SK-N-SH (cell line): ENCODE data around the gene LSP1. TPM values are rescaled to one million over a fixed set of nuclear protein-coding genes. Genes with fewer than 3 reads are reported as not detected.

Experiments
- CTCF ChIA-PET: fragments of 300-600, 350-600 bp; formaldehyde crosslinking; extraction: SDS; loops from one replicate; lab custom pipeline; 2021; lab: Yijun Ruan, JAX
- POLR2A ChIA-PET: fragments of 350-600 bp; sonication (Branson Sonifier 250); formaldehyde crosslinking; extraction: SDS; loops from one replicate; lab custom pipeline; 2020; ENCODE audit warnings: antibody characterized with exemption, inconsistent platforms; lab: Yijun Ruan, JAX
- DNase-seq: peaks from one replicate; pipeline ENCODE4 v3.0.0; 2012
- H2AFZ ChIP-seq: fragments of 200-600 bp; sonication (generic); 2 replicates; pipeline ENCODE4 v1.8.1; 2016; ENCODE audit warnings: antibody characterized with exemption, mild to moderate bottlenecking, low read depth
- H3F3A ChIP-seq: fragments of 200-600 bp; sonication (generic); replicated peaks from 2 replicates; pipeline ENCODE3; 2016; ENCODE audit warnings: antibody characterized with exemption, mild to moderate bottlenecking; ENCODE audit not compliant: insufficient read depth
- H3K27ac ChIP-seq, 2 experiments: fragments of 200-500 bp in 1 of 2; fragments of 200-600 bp in 1 of 2; sonication (Bioruptor generic) in 1 of 2; sonication (generic), shearing (Covaris generic) in 1 of 2; 2 replicates each; pipeline versions ENCODE4 v1.5.1 to v1.6.1; 2014 to 2016; ENCODE audit warnings: low read depth in 2 of 2, inconsistent platforms in 1 of 2, low read length in 1 of 2, mild to moderate bottlenecking in 1 of 2, mixed read lengths in 1 of 2
- H3K27me3 ChIP-seq: fragments of 200-600 bp; sonication (generic), shearing (Covaris generic); 2 replicates; pipeline ENCODE4 v1.6.1; 2016; ENCODE audit warnings: mixed run types; ENCODE audit not compliant: insufficient read depth
- H3K36me3 ChIP-seq, 2 experiments: fragments of 200-500 bp in 1 of 2; fragments of 200-600 bp in 1 of 2; sonication (Bioruptor generic) in 1 of 2; sonication (generic) in 1 of 2; replicated peaks in 1 of 2; 2 replicates each; pipeline versions ENCODE3 to v1.5.1; 2014 to 2016; ENCODE audit warnings: low read length in 1 of 2, mild to moderate bottlenecking in 1 of 2; ENCODE audit not compliant: insufficient read depth in 2 of 2, control insufficient read depth in 1 of 2
- H3K4me1 ChIP-seq, 2 experiments: fragments of 200-500 bp in 1 of 2; fragments of 200-600 bp in 1 of 2; sonication (Bioruptor generic) in 1 of 2; sonication (generic), shearing (Covaris generic) in 1 of 2; 2 replicates each; pipeline versions ENCODE4 v1.5.1 to v1.6.1; 2014 to 2016; ENCODE audit warnings: low read depth in 1 of 2, low read length in 1 of 2, mixed run types in 1 of 2; ENCODE audit not compliant: insufficient read depth in 2 of 2, control insufficient read depth in 1 of 2
- H3K4me2 ChIP-seq: fragments of 200-600 bp; sonication (generic), shearing (Covaris generic); 2 replicates; pipeline ENCODE4 v1.6.1; 2017; ENCODE audit warnings: mixed run types
- H3K4me3 ChIP-seq, 2 experiments: fragments of 200-500 bp in 1 of 2; fragments of 200-600 bp in 1 of 2; sonication (Bioruptor generic) in 1 of 2; sonication (generic), shearing (Covaris generic) in 1 of 2; 2 replicates each; pipeline versions ENCODE4 v1.5.1 to v1.8.1; 2014 to 2016; ENCODE audit warnings: low read depth in 2 of 2, inconsistent platforms in 1 of 2, low read length in 1 of 2, mild to moderate bottlenecking in 1 of 2, mixed read lengths in 1 of 2, moderate library complexity in 1 of 2
- H3K79me2 ChIP-seq: fragments of 200-600 bp; sonication (generic); 2 replicates; pipeline ENCODE4 v1.8.1; 2017; ENCODE audit warnings: mild to moderate bottlenecking; ENCODE audit not compliant: insufficient read depth
- H3K9ac ChIP-seq: fragments of 200-600 bp; sonication (generic); 2 replicates; pipeline ENCODE4 v1.6.1; 2017; ENCODE audit warnings: mixed run types
- H3K9me2 ChIP-seq: fragments of 200-600 bp; sonication (generic); 2 replicates; pipeline ENCODE4 v1.6.1; 2017; ENCODE audit warnings: mixed run types
- H3K9me3 ChIP-seq: fragments of 200-600 bp; sonication (generic); 2 replicates; pipeline ENCODE4 v1.6.1; 2017; ENCODE audit warnings: mixed run types, mild to moderate bottlenecking, moderate library complexity
- H4K20me1 ChIP-seq: fragments of 200-600 bp; sonication (generic); 2 replicates; pipeline ENCODE4 v1.6.1; 2017; ENCODE audit warnings: mild to moderate bottlenecking, mixed run types; ENCODE audit not compliant: insufficient read depth
- CHD2 ChIP-seq: fragments of 150-350 bp; IDR thresholded peaks from 2 replicates; pipeline ENCODE4 v1.6.1; 2018; ENCODE audit warnings: low read length; ENCODE audit not compliant: partially characterized antibody
- ELF1 ChIP-seq: IDR thresholded peaks from 2 replicates; pipeline ENCODE4 v1.4.0; 2012
- EP300 ChIP-seq, 2 experiments: IDR thresholded peaks; 2 replicates each; pipeline versions ENCODE4 v1.4.0 to v1.6.1; 2012; ENCODE audit warnings: borderline replicate concordance in 1 of 2, low read depth in 1 of 2, low read length in 1 of 2
- FOSL2 ChIP-seq: IDR thresholded peaks from 2 replicates; pipeline ENCODE4 v1.4.0; 2012; ENCODE audit warnings: low read depth, mild to moderate bottlenecking, moderate library complexity, borderline replicate concordance
- FOXJ3 ChIP-seq: sonication (generic); formaldehyde crosslinking; IDR thresholded peaks from 2 replicates; pipeline ENCODE4 v1.5.1; 2020; ENCODE audit warnings: mild to moderate bottlenecking, missing genetic modification reagents
- FOXM1 ChIP-seq: IDR thresholded peaks from 2 replicates; pipeline ENCODE4 v1.4.0; 2012; ENCODE audit warnings: low read depth, mild to moderate bottlenecking
- GATA2 ChIP-seq: sonication (generic); formaldehyde crosslinking; IDR thresholded peaks from 2 replicates; pipeline ENCODE4 v1.5.0; 2020; ENCODE audit warnings: mild to moderate bottlenecking, missing genetic modification reagents
- JUND ChIP-seq: IDR thresholded peaks from 2 replicates; pipeline ENCODE4 v1.4.0; 2012
- MXI1 ChIP-seq: IDR thresholded peaks from 2 replicates; pipeline ENCODE4 v1.6.1; 2012; ENCODE audit warnings: mild to moderate bottlenecking, low read depth, low read length, improper control_type of control experiment
- NRF1 ChIP-seq: IDR thresholded peaks from 2 replicates; pipeline ENCODE4 v1.6.1; 2012; ENCODE audit warnings: low read depth, mild to moderate bottlenecking, low read length
- POLR2AphosphoS5 ChIP-seq: IDR thresholded peaks from 2 replicates; pipeline ENCODE4 v1.6.1; 2012; ENCODE audit warnings: low read depth, low read length
- RAD21 ChIP-seq: IDR thresholded peaks from 2 replicates; pipeline ENCODE4 v1.6.1; 2012; ENCODE audit warnings: mild to moderate bottlenecking, low read length
- RCOR1 ChIP-seq: fragments of 150-350 bp; IDR thresholded peaks from 2 replicates; pipeline ENCODE4 v1.6.1; 2017; ENCODE audit warnings: antibody characterized with exemption, low read length
- RXRA ChIP-seq: IDR thresholded peaks from 2 replicates; pipeline ENCODE4 v1.4.0; 2012; ENCODE audit warnings: low read depth, mild to moderate bottlenecking, borderline replicate concordance
- SIN3A ChIP-seq: IDR thresholded peaks from 2 replicates; pipeline ENCODE4 v1.6.1; 2012; ENCODE audit warnings: low read depth, mild to moderate bottlenecking, low read length, moderate library complexity, borderline replicate concordance
- SMC3 ChIP-seq: IDR thresholded peaks from 2 replicates; pipeline ENCODE4 v1.6.1; 2012; ENCODE audit warnings: low read depth, low read length, improper control_type of control experiment
- TCF12 ChIP-seq: IDR thresholded peaks from 2 replicates; pipeline ENCODE4 v1.4.0; 2012
- WGBS: methylation state at CpG from one replicate; pipeline ENCODE4 v1.1.6; 2017; ENCODE audit warnings: low lambda C conversion rate; 5-methylcytosine and 5-hydroxymethylcytosine counted together
- polyA plus RNA-seq, 3 experiments: library from polyadenylated mRNA; depleted of rRNA; stranded (reverse); fragments of >200 nt; gene quantifications; 2 replicates each; pipeline ENCODE4 v1.2.3, GENCODE V29; 2012
- TF ChIP-seq, protein P1 (sequence below): IDR thresholded peaks from 2 replicates; pipeline ENCODE4 v1.4.0; 2012; ENCODE audit warnings: low read depth
- TF ChIP-seq, protein P2 (sequence below): IDR thresholded peaks from 2 replicates; pipeline ENCODE4; 2012
- TF ChIP-seq, protein P3 (sequence below): fragments of 200-600 bp; sonication (generic); IDR thresholded peaks from 2 replicates; pipeline ENCODE4 v1.6.1; 2017; ENCODE audit warnings: antibody characterized with exemption, mild to moderate bottlenecking, moderate library complexity
- TF ChIP-seq, protein P4 (sequence below): fragments of 150-350 bp; IDR thresholded peaks from 2 replicates; pipeline ENCODE4 v1.6.1; 2016; ENCODE audit warnings: mild to moderate bottlenecking, low read depth, low read length

The LSP1 gene
- polyA plus RNA-seq, 1 of the 3 experiments (the other 2 are of a cell fraction), result 0.38 TPM

- no peak overlapping the region for H2AFZ ChIP-seq
- H3K36me3 ChIP-seq, result no peaks in the 10 kb centered on the region
- H3K4me2 ChIP-seq, result no peak overlapping the region
- CTCF ChIA-PET, result interaction anchor here (0.6 to 20.8 kb wide), 101 partner anchors 8 to 338 kb away, joined by 3 to 585 read pairs (median 5); partner anchors contain the start of genes CTSD, H19, IFITM10 and IGF2
- H3K4me1 ChIP-seq, result peaks cover 6 to 65% of the 10 kb centered on the region in 2 experiments; a peak in 3 of 4 replicates
- no peaks in the 10 kb centered on the region for H3K9me3 ChIP-seq
- TF ChIP-seq, protein P1, sequence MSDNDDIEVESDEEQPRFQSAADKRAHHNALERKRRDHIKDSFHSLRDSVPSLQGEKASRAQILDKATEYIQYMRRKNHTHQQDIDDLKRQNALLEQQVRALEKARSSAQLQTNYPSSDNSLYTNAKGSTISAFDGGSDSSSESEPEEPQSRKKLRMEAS, result no peak
- no peak for TF ChIP-seq POLR2AphosphoS5
- no peak for TF ChIP-seq EP300 (IDR thresholded peaks at IDR 0.05; ENCODE audit: borderline replicate concordance in 1 of 2, low read depth in 1 of 2, low read length in 1 of 2)
- TF ChIP-seq, protein P2, sequence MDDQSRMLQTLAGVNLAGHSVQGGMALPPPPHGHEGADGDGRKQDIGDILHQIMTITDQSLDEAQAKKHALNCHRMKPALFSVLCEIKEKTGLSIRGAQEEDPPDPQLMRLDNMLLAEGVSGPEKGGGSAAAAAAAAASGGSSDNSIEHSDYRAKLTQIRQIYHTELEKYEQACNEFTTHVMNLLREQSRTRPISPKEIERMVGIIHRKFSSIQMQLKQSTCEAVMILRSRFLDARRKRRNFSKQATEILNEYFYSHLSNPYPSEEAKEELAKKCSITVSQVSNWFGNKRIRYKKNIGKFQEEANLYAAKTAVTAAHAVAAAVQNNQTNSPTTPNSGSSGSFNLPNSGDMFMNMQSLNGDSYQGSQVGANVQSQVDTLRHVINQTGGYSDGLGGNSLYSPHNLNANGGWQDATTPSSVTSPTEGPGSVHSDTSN, result no peak
- no peak for TF ChIP-seq FOXJ3
- TF ChIP-seq SMC3, result peak; percentile 96
- no peak for TF ChIP-seq SIN3A
- no peak for TF ChIP-seq JUND
- TF ChIP-seq GATA2 (CRISPR knock-in tag), result no peak
- peak; percentile 75 for TF ChIP-seq RAD21
- TF ChIP-seq, protein P3, sequence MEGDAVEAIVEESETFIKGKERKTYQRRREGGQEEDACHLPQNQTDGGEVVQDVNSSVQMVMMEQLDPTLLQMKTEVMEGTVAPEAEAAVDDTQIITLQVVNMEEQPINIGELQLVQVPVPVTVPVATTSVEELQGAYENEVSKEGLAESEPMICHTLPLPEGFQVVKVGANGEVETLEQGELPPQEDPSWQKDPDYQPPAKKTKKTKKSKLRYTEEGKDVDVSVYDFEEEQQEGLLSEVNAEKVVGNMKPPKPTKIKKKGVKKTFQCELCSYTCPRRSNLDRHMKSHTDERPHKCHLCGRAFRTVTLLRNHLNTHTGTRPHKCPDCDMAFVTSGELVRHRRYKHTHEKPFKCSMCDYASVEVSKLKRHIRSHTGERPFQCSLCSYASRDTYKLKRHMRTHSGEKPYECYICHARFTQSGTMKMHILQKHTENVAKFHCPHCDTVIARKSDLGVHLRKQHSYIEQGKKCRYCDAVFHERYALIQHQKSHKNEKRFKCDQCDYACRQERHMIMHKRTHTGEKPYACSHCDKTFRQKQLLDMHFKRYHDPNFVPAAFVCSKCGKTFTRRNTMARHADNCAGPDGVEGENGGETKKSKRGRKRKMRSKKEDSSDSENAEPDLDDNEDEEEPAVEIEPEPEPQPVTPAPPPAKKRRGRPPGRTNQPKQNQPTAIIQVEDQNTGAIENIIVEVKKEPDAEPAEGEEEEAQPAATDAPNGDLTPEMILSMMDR, result peak; percentile 91
- TF ChIP-seq, all 33 proteins: peak for 3
- POLR2A ChIA-PET, result interaction anchor here (1.2 to 2.2 kb wide), 2 partner anchors 138 to 319 kb away, joined by 4 to 11 read pairs; no protein-coding TSS in a partner anchor
- H3K9ac ChIP-seq, result no peak overlapping the region
- no peaks in the 10 kb centered on the region for H3K27me3 ChIP-seq
- no peak overlapping the region; a peak in 1 of 4 replicates for H3K27ac ChIP-seq
- H3K4me3 ChIP-seq, result no peak overlapping the region; a peak in 1 of 4 replicates
- H3K79me2 ChIP-seq, result no peaks in the 10 kb centered on the region
- peaks cover 3% of the 10 kb centered on the region for H3F3A ChIP-seq
- H3K9me2 ChIP-seq, result no peaks in the 10 kb centered on the region
- WGBS, result 33% methylated on average over 18 of the region's 40 CpGs
- peak; percentile 95 for DNase-seq
- no peaks in the 10 kb centered on the region for H4K20me1 ChIP-seq
These were observed 20.5 kb upstream of the LSP1 start for GRCh38 chr11:1832211-1832919.

GRCh38 chr11:1832920-1833295 lies 20.0 kb upstream of the LSP1 start:
- no peaks in the 10 kb centered on the region for H3K9me2 ChIP-seq
- no peak overlapping the region for H2AFZ ChIP-seq
- no peaks in the 10 kb centered on the region for H3K27me3 ChIP-seq
- H3K27ac ChIP-seq, result no peak overlapping the region; a peak in 1 of 4 replicates
- no peaks in the 10 kb centered on the region for H3K9me3 ChIP-seq
- no peak overlapping the region for H3K4me2 ChIP-seq
- H3K4me1 ChIP-seq, result peaks cover 6 to 64% of the 10 kb centered on the region in 2 experiments; a peak in 3 of 4 replicates
- ChIA-PET POLR2A (interaction anchor here (1.2 to 2.2 kb wide), 2 partner anchors 139 to 319 kb away, joined by 4 to 11 read pairs; no protein-coding TSS in a partner anchor), CTCF (interaction anchor here (0.6 to 20.8 kb wide), 88 partner anchors 8 to 568 kb away, joined by 3 to 585 read pairs (median 5); partner anchors contain the start of genes CTSD, H19, IFITM10 and IGF2)
- no peak for TF ChIP-seq FOSL2
- TF ChIP-seq SMC3, result no peak
- no peak for TF ChIP-seq RCOR1
- TF ChIP-seq, protein P4, sequence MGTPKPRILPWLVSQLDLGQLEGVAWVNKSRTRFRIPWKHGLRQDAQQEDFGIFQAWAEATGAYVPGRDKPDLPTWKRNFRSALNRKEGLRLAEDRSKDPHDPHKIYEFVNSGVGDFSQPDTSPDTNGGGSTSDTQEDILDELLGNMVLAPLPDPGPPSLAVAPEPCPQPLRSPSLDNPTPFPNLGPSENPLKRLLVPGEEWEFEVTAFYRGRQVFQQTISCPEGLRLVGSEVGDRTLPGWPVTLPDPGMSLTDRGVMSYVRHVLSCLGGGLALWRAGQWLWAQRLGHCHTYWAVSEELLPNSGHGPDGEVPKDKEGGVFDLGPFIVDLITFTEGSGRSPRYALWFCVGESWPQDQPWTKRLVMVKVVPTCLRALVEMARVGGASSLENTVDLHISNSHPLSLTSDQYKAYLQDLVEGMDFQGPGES, result no peak
- no peak for TF ChIP-seq RAD21
- no peak for TF ChIP-seq POLR2AphosphoS5
- no peak for TF ChIP-seq TCF12
- TF ChIP-seq GATA2 (CRISPR knock-in tag), result no peak
- no peak for TF ChIP-seq NRF1
- no peak for TF ChIP-seq RXRA
- TF ChIP-seq FOXM1, result no peak
- TF ChIP-seq, protein P1, result no peak
- TF ChIP-seq ELF1, result no peak
- TF ChIP-seq, protein P2, result no peak
- no peak for TF ChIP-seq MXI1
- no peak for TF ChIP-seq CHD2
- H3F3A ChIP-seq, result peaks cover 3% of the 10 kb centered on the region
- WGBS, result 45% methylated on average over 6 of the region's 17 CpGs
- H3K79me2 ChIP-seq, result no peaks in the 10 kb centered on the region
- no peak overlapping the region for H3K9ac ChIP-seq
- no peak overlapping the region for H3K4me3 ChIP-seq
- no peaks in the 10 kb centered on the region for H3K36me3 ChIP-seq
- no peaks in the 10 kb centered on the region for H4K20me1 ChIP-seq
- no peak for DNase-seq
